Fibroblast of villous mesenchyme (primary cell): ENCODE results near the gene MADCAM1. TPM values are rescaled to one million over a fixed set of nuclear protein-coding genes. Genes with fewer than 3 reads are reported as not detected.

Experiments
- DNase-seq: peaks from one replicate; pipeline ENCODE4 v3.0.0-alpha.2; 2010; ENCODE audit warnings: low read depth
- H3K4me3 ChIP-seq: 2 replicates; pipeline ENCODE4 v1.5.1; 2011; ENCODE audit warnings: low read depth, mild to moderate bottlenecking, low read length
- CTCF ChIP-seq: IDR thresholded peaks from 2 replicates; pipeline ENCODE4 v1.5.1; 2012; ENCODE audit warnings: low read depth, mild to moderate bottlenecking, low read length; ENCODE audit not compliant: insufficient read depth
- total RNA-seq: library from RNA; depleted of rRNA; stranded (reverse); fragments of >200 nt; gene quantifications from 2 replicates; pipeline ENCODE4 v1.2.3, GENCODE V29; 2012

MADCAM1 gene
- total RNA-seq, 1 donor, result under 0.01 TPM

DNA sequence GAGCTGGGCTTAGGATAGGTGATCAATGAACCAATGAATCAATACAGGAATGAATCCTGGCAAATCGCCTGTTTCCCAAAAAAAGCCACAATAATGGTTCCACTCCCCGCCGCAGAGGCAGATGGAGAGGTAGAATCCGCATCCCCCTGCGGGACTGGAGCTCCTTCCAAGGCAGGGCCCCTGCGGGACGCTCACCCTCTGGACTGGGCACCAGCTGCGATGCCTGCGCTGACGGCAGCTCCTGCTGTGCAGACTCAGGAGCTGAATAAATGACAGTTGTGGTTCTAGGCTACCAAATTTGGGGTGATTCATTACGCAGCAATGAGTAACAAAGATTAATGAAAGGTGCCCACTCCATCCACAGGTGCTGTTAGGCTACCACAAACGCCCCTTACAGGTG, 26.4 kb downstream of the MADCAM1 start:
- peak overlapping the region; percentile 32 for H3K4me3 ChIP-seq
- no peak for DNase-seq
- TF ChIP-seq CTCF, result no peak

GRCh38 chr19:524062-524674, 27.9 kb downstream of the MADCAM1 start:
- peak overlapping the region; percentile 29 for H3K4me3 ChIP-seq
- DNase-seq, result peak; percentile 68

GRCh38 chr19:525029-525428, 28.7 kb downstream of the MADCAM1 start:
- no peak for TF ChIP-seq CTCF
- no peak for DNase-seq
- H3K4me3 ChIP-seq, result no peak overlapping the region

More at GRCh38 chr19:524062-524674, 27.9 kb downstream of the MADCAM1 start:
- TF ChIP-seq CTCF, result no peak

GRCh38 chr19:525857-526419, 29.7 kb downstream of the MADCAM1 start:
- no peak overlapping the region for H3K4me3 ChIP-seq
- no peak for TF ChIP-seq CTCF
- DNase-seq, result no peak

GRCh38 chr19:530134-531008, 34.1 kb downstream of the MADCAM1 start:
- no peak for DNase-seq
- peak overlapping the region; percentile 72 for H3K4me3 ChIP-seq

More at GRCh38 chr19:530134-531008, 34.1 kb downstream of the MADCAM1 start:
- no peak for TF ChIP-seq CTCF
